Measurements from ENCODE around the gene C2. TPM values are rescaled to one million over a fixed set of nuclear protein-coding genes. Genes with fewer than 3 reads are reported as not detected.

Gene C2
- total RNA-seq, 6 experiments from 2014 or later, result 0.24 to 0.43 (median 0.43) TPM; not detected in 2

GRCh38 chr6:31886541-31886991 lies 41.0 kb upstream of the C2 start:
- no peak for DNase-seq
- Mint-ChIP-seq H3K4me1 (ENCODE audit: low read depth) (peaks cover 8% of the 10 kb centered on the region), H3K9me3 (no peaks in the 10 kb centered on the region), H3K4me3 (no peak overlapping the region), H3K27me3 (ENCODE audit: insufficient read depth) (no peaks in the 10 kb centered on the region; the same call in 1 of the 2 replicates), H3K36me3 (ENCODE audit: low read depth) (peaks cover 27% of the 10 kb centered on the region), H3K27ac (no peak overlapping the region)
- no peak for TF ChIP-seq CTCF (IDR thresholded peaks at IDR 0.05)

GRCh38 chr6:31887173-31888007 lies 40.1 kb upstream of the C2 start:
- Mint-ChIP-seq H3K27ac (no peak overlapping the region), H3K27me3 (ENCODE audit: insufficient read depth) (no peaks in the 10 kb centered on the region), H3K9me3 (no peaks in the 10 kb centered on the region), H3K4me1 (ENCODE audit: low read depth) (peaks cover 4% of the 10 kb centered on the region), H3K4me3 (no peak overlapping the region), H3K36me3 (ENCODE audit: low read depth) (peaks cover 29% of the 10 kb centered on the region)
- TF ChIP-seq CTCF (IDR thresholded peaks at IDR 0.05), result no peak
- DNase-seq, result no peak

GRCh38 chr6:31888276-31889258 lies 39.0 kb upstream of the C2 start:
- Mint-ChIP-seq H3K36me3 (ENCODE audit: low read depth) (peaks cover 28% of the 10 kb centered on the region), H3K4me3 (no peak overlapping the region), H3K4me1 (ENCODE audit: low read depth) (peaks cover 6% of the 10 kb centered on the region), H3K27me3 (ENCODE audit: insufficient read depth) (no peaks in the 10 kb centered on the region), H3K9me3 (no peaks in the 10 kb centered on the region), H3K27ac (no peak overlapping the region)
- no peak for DNase-seq
- TF ChIP-seq CTCF (IDR thresholded peaks at IDR 0.05), result peak; percentile 89

- H3K9me3 Mint-ChIP-seq, result no peaks in the 10 kb centered on the region
- no peaks in the 10 kb centered on the region for H3K27me3 Mint-ChIP-seq (ENCODE audit: insufficient read depth)
- no peak for DNase-seq
- no peak for TF ChIP-seq CTCF (IDR thresholded peaks at IDR 0.05)
- H3K4me3 Mint-ChIP-seq, result no peak overlapping the region
- H3K36me3 Mint-ChIP-seq (ENCODE audit: low read depth), result peaks cover 28% of the 10 kb centered on the region
- H3K4me1 Mint-ChIP-seq (ENCODE audit: low read depth), result peaks cover 7% of the 10 kb centered on the region
- no peak overlapping the region for H3K27ac Mint-ChIP-seq
Observed at GRCh38 chr6:31889331-31889972, 38.1 kb upstream of the C2 start.

- Mint-ChIP-seq H3K9me3 (no peaks in the 10 kb centered on the region), H3K27ac (no peak overlapping the region), H3K4me1 (ENCODE audit: low read depth) (peaks cover 20% of the 10 kb centered on the region), H3K4me3 (no peak overlapping the region), H3K36me3 (ENCODE audit: low read depth) (peaks cover 23% of the 10 kb centered on the region; the same call in 1 of the 2 replicates), H3K27me3 (ENCODE audit: insufficient read depth) (no peaks in the 10 kb centered on the region)
- DNase-seq, result no peak
- no peak for TF ChIP-seq CTCF (IDR thresholded peaks at IDR 0.05)
Observed at GRCh38 chr6:31892821-31893220, 34.7 kb upstream of the C2 start.

Measured in HFFc6 (cell line).